Vagina (tissue), 2 donors: ENCODE data around the gene HSD17B14. TPM values are rescaled to one million over a fixed set of nuclear protein-coding genes. Genes with fewer than 3 reads are reported as not detected.
"Not testable (repeated sequence)": the region's sequence is repeated elsewhere in the genome, so short reads cannot be mapped to it uniquely, and the experiment has no call there.

Experiments used
- DNase-seq, 2 donors: peaks; one replicate each; pipeline ENCODE4 v3.0.0-alpha.2; 2017; ENCODE audit errors: extremely low spot score in 2 of 2
- H3K27ac ChIP-seq: fragments of 200-600 bp; sonication (generic); one replicate; pipeline ENCODE4 v1.5.1; 2019
- H3K27me3 ChIP-seq: fragments of 200-600 bp; sonication (generic); one replicate; pipeline ENCODE4 v1.5.1; 2019
- H3K36me3 ChIP-seq, 2 donors: fragments of 200-600 bp; sonication (generic); one replicate each; pipeline ENCODE4 v1.5.1; 2017 to 2019
- H3K4me1 ChIP-seq: fragments of 200-600 bp; sonication (generic); one replicate; pipeline ENCODE4 v1.5.1; 2019
- H3K4me3 ChIP-seq, 2 donors: fragments of 200-600 bp; sonication (generic); 1 replicate in 1 of 2; 2 replicates in 1 of 2; pipeline ENCODE4 v1.5.1; 2016 to 2019
- H3K9me3 ChIP-seq: fragments of 200-600 bp; sonication (generic); one replicate; pipeline ENCODE4 v1.5.1; 2019
- CTCF ChIP-seq, 3 experiments: fragments of 450-650 bp in 2 of 3; fragments of 200-600 bp in 1 of 3; sonication (generic) in 1 of 3; IDR thresholded peaks; one replicate each; pipeline ENCODE4 v1.5.1; 2017 to 2019; ENCODE audit warnings: antibody characterized with exemption in 3 of 3, mild to moderate bottlenecking in 2 of 3, moderate library complexity in 2 of 3
- POLR2A ChIP-seq, 2 donors: fragments of 450-650 bp; IDR thresholded peaks; one replicate each; pipeline ENCODE4 v1.6.1; 2017; ENCODE audit warnings: antibody characterized with exemption in 2 of 2, mild to moderate bottlenecking in 2 of 2, moderate library complexity in 2 of 2
- POLR2AphosphoS5 ChIP-seq, 2 donors: sonication (generic); formaldehyde crosslinking; IDR thresholded peaks; one replicate each; pipeline ENCODE4 v1.9.0; 2017; ENCODE audit warnings: antibody characterized with exemption in 2 of 2, mild to moderate bottlenecking in 2 of 2, low read depth in 1 of 2; ENCODE audit not compliant: insufficient read depth in 1 of 2
- intact Hi-C: fragments of 100-400 bp; cut with DNase I; formaldehyde crosslinking; loops from one replicate; pipeline ENCODE4 v1.15.1; 2023
- total RNA-seq: library from RNA; depleted of rRNA; stranded (reverse); fragments of >200 nt; gene quantifications from one replicate; pipeline ENCODE4 v1.2.3, GENCODE V29; 2016

The HSD17B14 gene
- total RNA-seq, 1 donor from 2014 or later: 19.2 TPM

GRCh38 chr19:48854103-48854502, 17.8 kb upstream of the HSD17B14 start:
- H3K36me3 ChIP-seq: no peaks in the 10 kb centered on the region
- H3K27me3 ChIP-seq: no peaks in the 10 kb centered on the region
- H3K9me3 ChIP-seq: no peaks in the 10 kb centered on the region
- H3K4me1 ChIP-seq: no peaks in the 10 kb centered on the region
- intact Hi-C loops: no loop called here
- no peak overlapping the region for H3K4me3 ChIP-seq
- no peak for TF ChIP-seq POLR2A (IDR thresholded peaks at IDR 0.05)
- no peak for DNase-seq
- H3K27ac ChIP-seq: no peak overlapping the region

- no peaks in the 10 kb centered on the region for H3K9me3 ChIP-seq
- no peaks in the 10 kb centered on the region for H3K4me1 ChIP-seq
- H3K36me3 ChIP-seq: no peaks in the 10 kb centered on the region
- TF ChIP-seq CTCF (IDR thresholded peaks at IDR 0.05): no peak
- no peak for TF ChIP-seq POLR2A (IDR thresholded peaks at IDR 0.05)
- TF ChIP-seq POLR2AphosphoS5 (IDR thresholded peaks at IDR 0.05; ENCODE audit: insufficient read depth in 1 of 2, low read depth in 1 of 2): no peak
- H3K4me3 ChIP-seq: no peak overlapping the region
- intact Hi-C loops: no loop called here
- H3K27ac ChIP-seq: no peak overlapping the region
- no peaks in the 10 kb centered on the region for H3K27me3 ChIP-seq
- DNase-seq: no peak
Observed at GRCh38 chr19:48853483-48853882, 17.2 kb upstream of the HSD17B14 start.

GRCh38 chr19:48852292-48852691, 16.0 kb upstream of the HSD17B14 start:
- Histone ChIP-seq H3K27ac (no peak overlapping the region), H3K9me3 (no peaks in the 10 kb centered on the region), H3K36me3 (peaks cover 0 to 6% of the 10 kb centered on the region in 2 donors), H3K4me1 (no peaks in the 10 kb centered on the region), H3K4me3 (no peak overlapping the region), H3K27me3 (no peaks in the 10 kb centered on the region)
- intact Hi-C loops: no loop called here
- no peak for DNase-seq
- no peak for TF ChIP-seq CTCF (IDR thresholded peaks at IDR 0.05)
- no peak for TF ChIP-seq POLR2AphosphoS5 (IDR thresholded peaks at IDR 0.05; ENCODE audit: insufficient read depth in 1 of 2, low read depth in 1 of 2)
- no peak for TF ChIP-seq POLR2A (IDR thresholded peaks at IDR 0.05)

- H3K4me1 ChIP-seq, DNase-seq, H3K27ac ChIP-seq, H3K4me3 ChIP-seq, H3K27me3 ChIP-seq, H3K9me3 ChIP-seq, intact Hi-C loops: not testable (repeated sequence)
- peaks cover 0 to 22% of the 10 kb centered on the region in 2 donors for H3K36me3 ChIP-seq
Observed at GRCh38 chr19:48846659-48847058, 10.4 kb upstream of the HSD17B14 start.

GRCh38 chr19:48845384-48845783, 9.1 kb upstream of the HSD17B14 start:
- no peak overlapping the region for H3K4me3 ChIP-seq
- H3K27me3 ChIP-seq: no peaks in the 10 kb centered on the region
- no peaks in the 10 kb centered on the region for H3K4me1 ChIP-seq
- H3K27ac ChIP-seq: no peak overlapping the region
- TF ChIP-seq POLR2AphosphoS5 (IDR thresholded peaks at IDR 0.05; ENCODE audit: insufficient read depth in 1 of 2, low read depth in 1 of 2) (no peak), POLR2A (IDR thresholded peaks at IDR 0.05) (no peak)
- intact Hi-C loops: no loop called here
- H3K9me3 ChIP-seq: no peaks in the 10 kb centered on the region
- DNase-seq: no peak
- H3K36me3 ChIP-seq: peaks cover 0 to 22% of the 10 kb centered on the region in 2 donors

GRCh38 chr19:48844472-48844871, 8.2 kb upstream of the HSD17B14 start:
- no peak for DNase-seq
- Histone ChIP-seq H3K27me3 (no peaks in the 10 kb centered on the region), H3K4me3 (no peak overlapping the region), H3K36me3 (peaks cover 0 to 22% of the 10 kb centered on the region in 2 donors), H3K4me1 (no peaks in the 10 kb centered on the region), H3K9me3 (no peaks in the 10 kb centered on the region), H3K27ac (no peak overlapping the region)
- intact Hi-C loops: no loop called here
- TF ChIP-seq POLR2AphosphoS5 (IDR thresholded peaks at IDR 0.05; ENCODE audit: insufficient read depth in 1 of 2, low read depth in 1 of 2) (no peak), CTCF (IDR thresholded peaks at IDR 0.05) (no peak), POLR2A (IDR thresholded peaks at IDR 0.05) (no peak)

GRCh38 chr19:48842789-48843162, 6.5 kb upstream of the HSD17B14 start:
- DNase-seq: no peak
- TF ChIP-seq CTCF (IDR thresholded peaks at IDR 0.05): peak; percentile 77 to 82 (median 81)
- peak in 1 of 2 donors; percentile 28 for TF ChIP-seq POLR2AphosphoS5 (IDR thresholded peaks at IDR 0.05; ENCODE audit: insufficient read depth in 1 of 2, low read depth in 1 of 2)
- no peak for TF ChIP-seq POLR2A (IDR thresholded peaks at IDR 0.05)
- Histone ChIP-seq H3K27ac (no peak overlapping the region), H3K27me3 (no peaks in the 10 kb centered on the region), H3K9me3 (no peaks in the 10 kb centered on the region), H3K4me3 (no peak overlapping the region), H3K36me3 (peaks cover 0 to 20% of the 10 kb centered on the region in 2 donors), H3K4me1 (no peaks in the 10 kb centered on the region)
- intact Hi-C loops: no loop called here
